Caco-2 (cell line): ENCODE measurements around the gene SH2D3A. TPM values are rescaled to one million over a fixed set of nuclear protein-coding genes. Genes with fewer than 3 reads are reported as not detected.

Experiments
- BruUV-seq: library from RNA; stranded (reverse); fragments of 400-500 nt; replicated peaks from 2 replicates; lab custom pipeline; 2021; lab: Mats Ljungman, UMichigan
- CTCF ChIA-PET: fragments of 300-600 bp; sonication (Branson Sonifier 250); formaldehyde crosslinking; loops from one replicate; lab custom pipeline; 2022; ENCODE audit warnings: antibody characterized with exemption; lab: Charles Lee
- POLR2A ChIA-PET: fragments of 300-600 bp; sonication (Branson Sonifier 250); formaldehyde crosslinking; loops from one replicate; lab custom pipeline; 2022; ENCODE audit warnings: antibody characterized with exemption; lab: Charles Lee
- DNase-seq, 2 experiments: peaks; one replicate each; pipeline versions ENCODE4 v3.0.0 to v3.0.0-alpha.2; 2020 to 2022
- H3K27me3 ChIP-seq: replicated peaks from 2 replicates; pipeline ENCODE4 v1.6.0; 2011; ENCODE audit warnings: low read length; ENCODE audit not compliant: control insufficient read depth, insufficient read depth
- H3K36me3 ChIP-seq: 2 replicates; pipeline ENCODE4 v1.5.1; 2011; ENCODE audit warnings: low read length; ENCODE audit not compliant: control insufficient read depth, insufficient read depth
- H3K4me1 ChIP-seq: fragments of 250-450 bp; sonication (Bioruptor Pico); 2 replicates; pipeline ENCODE4 v1.5.1; 2020; ENCODE audit warnings: mild to moderate bottlenecking
- H3K4me3 ChIP-seq: 2 replicates; pipeline ENCODE4 v1.5.1; 2011; ENCODE audit warnings: low read depth, mild to moderate bottlenecking, control low read depth, low read length
- H3K9me3 ChIP-seq: fragments of 250-450 bp; sonication (Bioruptor Pico); 2 replicates; pipeline ENCODE4 v1.5.1; 2020; ENCODE audit warnings: mild to moderate bottlenecking, moderate library complexity
- H3K27ac Mint-ChIP-seq: one replicate; pipeline ENCODE4 v1.8.0; 2022; ENCODE audit warnings: mixed read lengths; ENCODE audit not compliant: unreplicated experiment
- H3K27me3 Mint-ChIP-seq: one replicate; pipeline ENCODE4 v1.8.0; 2022; ENCODE audit warnings: mixed read lengths; ENCODE audit not compliant: insufficient read depth, unreplicated experiment
- H3K36me3 Mint-ChIP-seq: one replicate; pipeline ENCODE4 v1.8.0; 2022; ENCODE audit warnings: mild to moderate bottlenecking, mixed read lengths; ENCODE audit not compliant: insufficient read depth, unreplicated experiment
- H3K4me1 Mint-ChIP-seq: one replicate; pipeline ENCODE4 v1.8.0; 2022; ENCODE audit warnings: low read depth, mixed read lengths; ENCODE audit not compliant: unreplicated experiment
- H3K4me3 Mint-ChIP-seq: one replicate; pipeline ENCODE4 v1.8.0; 2022; ENCODE audit warnings: mild to moderate bottlenecking, moderate library complexity, mixed read lengths; ENCODE audit not compliant: unreplicated experiment
- H3K9me3 Mint-ChIP-seq: one replicate; pipeline ENCODE4 v1.8.0; 2022; ENCODE audit warnings: mixed read lengths; ENCODE audit not compliant: unreplicated experiment
- CTCF ChIP-seq, 2 experiments: fragments of 200-600 bp in 1 of 2; IDR thresholded peaks; 1 replicate in 1 of 2; 2 replicates in 1 of 2; pipeline versions ENCODE4 v1.5.1 to v1.8.0; 2011 to 2022; ENCODE audit warnings: antibody characterized with exemption in 1 of 2, control low read depth in 1 of 2, inconsistent platforms in 1 of 2, low read depth in 1 of 2, low read length in 1 of 2, mild to moderate bottlenecking in 1 of 2, moderate library complexity in 1 of 2; ENCODE audit not compliant: insufficient read depth in 1 of 2, severe bottlenecking in 1 of 2, unreplicated experiment in 1 of 2
- intact Hi-C: fragments of 100-400 bp; cut with micrococcal nuclease; formaldehyde crosslinking; loops from one replicate; pipeline ENCODE4 v1.10.0; 2022; ENCODE audit not compliant: unreplicated experiment
- total RNA-seq: library from RNA; stranded (reverse); gene quantifications from 2 replicates; pipeline ENCODE4 v1.2.3, GENCODE V29; 2022

The SH2D3A gene
- total RNA-seq, 1 experiment from 2014 or later = 20.5 TPM

GRCh38 chr19:6739390-6739882, 27.8 kb downstream of the SH2D3A start, which contains the start of gene TRIP10:
Gene TRIP10 (plus strand): TSS chr19:6739680. CDS start chr19:6739762, 82 bp downstream.
- TF ChIP-seq CTCF (IDR thresholded peaks at IDR 0.05; ENCODE audit: insufficient read depth in 1 of 2, low read depth in 1 of 2, low read length in 1 of 2, severe bottlenecking in 1 of 2, unreplicated experiment in 1 of 2) = no peak
- ChIA-PET POLR2A (interaction anchor here (1.0 kb wide), 1 partner anchor 13 kb away, joined by 11 read pairs; no protein-coding TSS in a partner anchor), CTCF (interaction anchor here (1.1 to 2.3 kb wide), 2 partner anchors 13 to 124 kb away, joined by 3 to 27 read pairs; no protein-coding TSS in a partner anchor)
- Histone ChIP-seq H3K9me3 (no peaks in the 10 kb centered on the region), H3K4me1 (peaks cover 20% of the 10 kb centered on the region), H3K4me3 (peak within 1 kb of the TSS; percentile 95), H3K27me3 (no peaks in the 10 kb centered on the region), H3K36me3 (peaks cover 10% of the 10 kb centered on the region)
- no peaks in the 10 kb centered on the region for H3K27me3 Mint-ChIP-seq
- peak within 1 kb of the TSS; percentile 99 for H3K27ac Mint-ChIP-seq
- intact Hi-C loops = no loop called here
- peak within 1 kb of the TSS; percentile 78 for H3K4me3 Mint-ChIP-seq
- peak; percentile 76 to 81 for DNase-seq
- BruUV-seq = no TSS peak
- H3K9me3 Mint-ChIP-seq = no peaks in the 10 kb centered on the region
- peaks cover 24% of the 10 kb centered on the region for H3K4me1 Mint-ChIP-seq
- peaks cover 72% of the 10 kb centered on the region for H3K36me3 Mint-ChIP-seq

- Histone ChIP-seq H3K27me3 (no peaks in the 10 kb centered on the region), H3K4me3 (peak overlapping the region; percentile 38), H3K9me3 (no peaks in the 10 kb centered on the region), H3K4me1 (peaks cover 20% of the 10 kb centered on the region), H3K36me3 (peaks cover 10% of the 10 kb centered on the region)
- Mint-ChIP-seq H3K9me3 (no peaks in the 10 kb centered on the region), H3K27ac (peak overlapping the region; percentile 99), H3K4me3 (peak overlapping the region; percentile 78), H3K27me3 (no peaks in the 10 kb centered on the region), H3K4me1 (peaks cover 19% of the 10 kb centered on the region), H3K36me3 (peaks cover 66% of the 10 kb centered on the region)
- no peak for TF ChIP-seq CTCF (IDR thresholded peaks at IDR 0.05; ENCODE audit: insufficient read depth in 1 of 2, low read depth in 1 of 2, low read length in 1 of 2, severe bottlenecking in 1 of 2, unreplicated experiment in 1 of 2)
- ChIA-PET POLR2A (interaction anchor here (0.6 to 1.9 kb wide), 3 partner anchors 14 to 152 kb away, joined by 11 to 27 read pairs (median 14); no protein-coding TSS in a partner anchor), CTCF (interaction anchor here (1.1 to 2.3 kb wide), 6 partner anchors 10 to 222 kb away, joined by 3 to 29 read pairs (median 5); partner anchors contain the start of genes SH2D3A and TNFSF9)
- intact Hi-C loops = loop anchor here (1.0 kb wide), 2 partner anchors 14 to 27 kb away; no protein-coding TSS in a partner anchor
- BruUV-seq = TSS peak; percentile 58
- DNase-seq = no peak
These were observed 28.3 kb downstream of the SH2D3A start for GRCh38 chr19:6738787-6739389.
